Glutamatergic neuron (in vitro differentiated cells): ENCODE data around the gene CACNA1C. TPM values are rescaled to one million over a fixed set of nuclear protein-coding genes. Genes with fewer than 3 reads are reported as not detected.

ENCODE experiments used
- DNase-seq: peaks from one replicate; pipeline ENCODE4 v3.0.0; 2022
- H3K27ac Mint-ChIP-seq: one replicate; pipeline ENCODE4 v1.8.0; 2020; ENCODE audit warnings: mild to moderate bottlenecking, mixed read lengths, inconsistent platforms; ENCODE audit not compliant: unreplicated experiment
- H3K27me3 Mint-ChIP-seq: one replicate; pipeline ENCODE4 v1.8.0; 2020; ENCODE audit warnings: mild to moderate bottlenecking, moderate library complexity, mixed read lengths, inconsistent platforms; ENCODE audit not compliant: unreplicated experiment
- H3K36me3 Mint-ChIP-seq: one replicate; pipeline ENCODE4 v1.8.0; 2020; ENCODE audit warnings: mild to moderate bottlenecking, mixed read lengths, inconsistent platforms; ENCODE audit not compliant: unreplicated experiment
- H3K4me1 Mint-ChIP-seq: one replicate; pipeline ENCODE4 v1.8.0; 2020; ENCODE audit warnings: mild to moderate bottlenecking, low read depth, mixed read lengths, inconsistent platforms; ENCODE audit not compliant: unreplicated experiment
- H3K4me3 Mint-ChIP-seq: one replicate; pipeline ENCODE4 v1.8.0; 2020; ENCODE audit warnings: mild to moderate bottlenecking, mixed read lengths, inconsistent platforms; ENCODE audit not compliant: unreplicated experiment
- H3K9me3 Mint-ChIP-seq: one replicate; pipeline ENCODE4 v1.8.0; 2020; ENCODE audit warnings: mild to moderate bottlenecking, moderate library complexity, mixed read lengths, inconsistent platforms; ENCODE audit not compliant: unreplicated experiment
- total RNA-seq: library from RNA; stranded (reverse); fragmentation: NEBNext Ultra II Directional; extraction: Animal tissue kit (Norgen Biotek cat#: 25700); gene quantifications from one replicate; pipeline ENCODE4 v1.2.1, GENCODE V29; 2021; ENCODE audit not compliant: unreplicated experiment
- TF ChIP-seq, protein P1 (sequence below): fragments of 200-600 bp; sonication (generic); IDR thresholded peaks from one replicate; pipeline ENCODE4 v1.5.0; 2021; ENCODE audit not compliant: partially characterized antibody, unreplicated experiment

The CACNA1C gene
- total RNA-seq, 1 donor from 2014 or later = 11.0 TPM

DNA sequence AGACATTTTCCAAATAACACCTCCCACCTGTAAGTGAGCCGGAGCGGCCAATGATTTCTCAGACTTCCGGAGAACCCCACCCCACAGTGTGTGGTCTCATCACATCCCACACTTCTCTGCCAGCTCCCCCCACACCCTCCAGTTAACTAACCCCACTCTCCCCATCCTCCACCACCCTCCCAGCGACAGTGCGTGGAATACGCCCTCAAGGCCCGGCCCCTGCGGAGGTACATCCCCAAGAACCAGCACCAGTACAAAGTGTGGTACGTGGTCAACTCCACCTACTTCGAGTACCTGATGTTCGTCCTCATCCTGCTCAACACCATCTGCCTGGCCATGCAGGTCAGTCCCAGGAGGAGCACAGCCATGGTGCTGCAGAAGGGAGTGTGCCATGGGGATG is 557.6 kb downstream of the CACNA1C start:
- TF ChIP-seq, protein P1, sequence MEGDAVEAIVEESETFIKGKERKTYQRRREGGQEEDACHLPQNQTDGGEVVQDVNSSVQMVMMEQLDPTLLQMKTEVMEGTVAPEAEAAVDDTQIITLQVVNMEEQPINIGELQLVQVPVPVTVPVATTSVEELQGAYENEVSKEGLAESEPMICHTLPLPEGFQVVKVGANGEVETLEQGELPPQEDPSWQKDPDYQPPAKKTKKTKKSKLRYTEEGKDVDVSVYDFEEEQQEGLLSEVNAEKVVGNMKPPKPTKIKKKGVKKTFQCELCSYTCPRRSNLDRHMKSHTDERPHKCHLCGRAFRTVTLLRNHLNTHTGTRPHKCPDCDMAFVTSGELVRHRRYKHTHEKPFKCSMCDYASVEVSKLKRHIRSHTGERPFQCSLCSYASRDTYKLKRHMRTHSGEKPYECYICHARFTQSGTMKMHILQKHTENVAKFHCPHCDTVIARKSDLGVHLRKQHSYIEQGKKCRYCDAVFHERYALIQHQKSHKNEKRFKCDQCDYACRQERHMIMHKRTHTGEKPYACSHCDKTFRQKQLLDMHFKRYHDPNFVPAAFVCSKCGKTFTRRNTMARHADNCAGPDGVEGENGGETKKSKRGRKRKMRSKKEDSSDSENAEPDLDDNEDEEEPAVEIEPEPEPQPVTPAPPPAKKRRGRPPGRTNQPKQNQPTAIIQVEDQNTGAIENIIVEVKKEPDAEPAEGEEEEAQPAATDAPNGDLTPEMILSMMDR = no peak
- H3K36me3 Mint-ChIP-seq = peaks cover 14% of the 10 kb centered on the region
- H3K27me3 Mint-ChIP-seq = peaks cover 11% of the 10 kb centered on the region

DNA sequence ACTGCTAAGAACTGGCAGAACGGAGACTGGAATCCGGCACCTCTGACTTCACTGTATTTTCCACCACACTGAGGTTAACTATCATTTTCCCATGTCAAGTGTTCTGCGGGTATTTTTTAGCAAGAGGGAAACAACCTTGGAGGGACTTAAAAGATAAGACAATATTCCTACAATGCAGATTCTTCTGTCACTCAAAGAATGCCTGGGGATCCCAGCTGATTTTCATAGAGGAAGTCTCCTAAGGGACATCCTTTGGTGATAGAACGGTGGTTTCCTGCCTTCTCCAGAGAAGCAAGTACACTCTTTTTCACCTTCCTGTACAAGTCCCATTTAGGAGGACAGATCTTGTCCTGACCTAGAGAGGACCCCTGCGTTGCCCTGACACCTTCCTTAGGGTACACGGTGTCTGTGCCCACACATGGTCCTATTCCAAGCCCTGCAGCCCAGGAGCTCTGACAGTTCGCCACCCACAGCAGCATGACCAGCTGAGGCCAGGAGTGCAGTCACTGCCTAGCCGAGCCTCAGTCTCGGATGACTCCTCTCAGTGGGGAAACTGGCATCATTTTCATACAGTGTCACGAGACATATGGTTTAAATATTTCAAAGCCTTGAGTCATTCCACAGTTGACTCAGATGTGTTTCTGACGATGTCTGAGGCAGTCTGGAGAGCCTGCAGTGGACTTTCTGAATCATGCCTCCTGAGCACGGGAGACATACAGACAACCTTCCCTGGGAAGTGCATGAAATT is 560.7 kb downstream of the CACNA1C start:
- TF ChIP-seq, protein P1 = no peak
- H3K4me3 Mint-ChIP-seq = no peak overlapping the region
- H3K9me3 Mint-ChIP-seq = peaks cover 3% of the 10 kb centered on the region
- H3K27ac Mint-ChIP-seq = no peak overlapping the region
- H3K36me3 Mint-ChIP-seq = peaks cover 14% of the 10 kb centered on the region
- peaks cover 8% of the 10 kb centered on the region for H3K4me1 Mint-ChIP-seq
- peaks cover 9% of the 10 kb centered on the region for H3K27me3 Mint-ChIP-seq
- DNase-seq = no peak

More for the DNA sequence above, 557.6 kb downstream of the CACNA1C start:
- H3K4me3 Mint-ChIP-seq = no peak overlapping the region
- H3K9me3 Mint-ChIP-seq = peaks cover 9% of the 10 kb centered on the region
- no peak overlapping the region for H3K27ac Mint-ChIP-seq
- H3K4me1 Mint-ChIP-seq = no peaks in the 10 kb centered on the region
- no peak for DNase-seq

DNA sequence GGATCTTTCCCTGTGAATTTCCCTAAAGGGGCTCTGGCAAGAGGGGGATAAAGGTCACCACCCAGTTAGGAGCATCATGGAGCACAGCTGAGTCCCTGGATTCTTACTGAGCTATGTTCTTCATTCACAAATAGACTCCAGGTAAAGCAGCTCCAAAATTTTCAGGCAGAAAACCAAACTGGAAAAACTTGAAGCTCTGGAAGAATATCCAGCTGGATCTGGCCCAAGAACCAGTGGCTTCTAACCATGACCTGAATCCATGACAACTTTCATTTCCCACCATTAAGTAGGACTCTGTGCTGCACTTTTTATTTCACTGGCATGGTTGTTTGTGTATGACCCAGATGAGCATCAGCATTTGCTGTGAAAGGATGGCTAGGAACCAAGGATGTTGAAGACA is 561.6 kb downstream of the CACNA1C start:
- Mint-ChIP-seq H3K27ac (no peak overlapping the region), H3K4me3 (no peak overlapping the region), H3K4me1 (peaks cover 8% of the 10 kb centered on the region), H3K36me3 (peaks cover 14% of the 10 kb centered on the region), H3K9me3 (peaks cover 3% of the 10 kb centered on the region), H3K27me3 (peaks cover 7% of the 10 kb centered on the region)
- DNase-seq = no peak
- TF ChIP-seq, protein P1 = no peak

DNA sequence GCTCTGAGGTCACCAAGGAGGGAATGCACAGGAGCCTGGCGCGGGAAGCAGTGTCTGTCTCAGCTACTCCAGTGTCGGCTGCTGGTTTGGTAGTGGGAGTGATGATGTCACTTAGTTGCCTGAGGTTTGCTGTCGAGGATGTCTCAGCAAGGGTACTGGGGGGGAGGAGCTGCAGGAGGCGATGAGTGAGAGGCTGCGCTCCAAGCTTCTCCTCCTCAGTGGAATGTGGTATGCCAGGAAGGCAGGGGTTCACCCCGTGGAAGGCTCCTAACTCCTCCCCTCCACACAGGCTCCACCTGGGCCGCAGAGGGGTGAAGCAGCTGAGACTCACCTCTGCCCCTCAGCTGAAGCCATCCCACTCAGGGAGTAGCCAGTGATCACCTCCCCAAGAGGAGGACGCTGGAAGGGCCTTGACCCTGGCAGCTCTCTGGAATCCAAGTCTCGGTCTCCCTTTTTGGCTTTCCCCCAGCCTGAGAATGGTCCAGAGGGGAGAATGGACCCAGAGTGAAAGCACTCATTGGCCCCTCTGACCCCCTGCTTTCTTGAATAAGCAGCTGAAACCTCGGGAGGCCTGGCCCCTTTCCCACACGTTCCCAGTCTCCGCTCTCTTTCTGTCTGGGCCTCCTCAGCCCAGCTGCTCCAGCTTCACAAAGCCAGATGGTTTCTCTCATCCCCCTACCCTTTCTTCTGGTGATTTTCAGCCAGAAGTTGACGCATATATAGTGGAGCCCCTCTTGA is 563.0 kb downstream of the CACNA1C start:
- Mint-ChIP-seq H3K4me3 (no peak overlapping the region), H3K36me3 (peaks cover 13% of the 10 kb centered on the region), H3K27me3 (peaks cover 4% of the 10 kb centered on the region), H3K9me3 (peaks cover 2% of the 10 kb centered on the region), H3K4me1 (peaks cover 8% of the 10 kb centered on the region), H3K27ac (peak overlapping the region; percentile 54)
- TF ChIP-seq, protein P1 = no peak
- no peak for DNase-seq

DNA sequence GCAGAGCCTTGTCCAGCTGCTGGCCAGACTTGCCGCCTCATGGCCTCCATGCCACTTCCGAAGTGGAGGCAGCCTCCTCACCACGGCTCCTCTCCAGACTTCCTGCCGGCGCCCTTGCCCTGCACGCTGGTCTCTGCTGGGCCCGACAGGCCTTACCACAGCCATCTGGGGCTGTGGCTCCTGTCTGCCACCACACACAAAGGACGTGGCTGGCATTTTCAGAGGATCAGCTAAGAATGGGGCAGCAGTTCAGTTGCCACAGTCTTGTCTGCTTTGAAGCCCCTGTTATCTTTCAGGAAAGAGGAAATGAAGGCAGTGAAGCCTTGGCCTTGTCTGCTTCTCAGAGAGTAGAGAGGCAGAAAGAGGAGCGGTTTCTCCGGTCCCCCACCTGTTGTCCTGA is 564.0 kb downstream of the CACNA1C start:
- Mint-ChIP-seq H3K36me3 (peaks cover 14% of the 10 kb centered on the region), H3K9me3 (peaks cover 2% of the 10 kb centered on the region), H3K4me1 (peaks cover 8% of the 10 kb centered on the region), H3K27me3 (peaks cover 3% of the 10 kb centered on the region), H3K4me3 (no peak overlapping the region), H3K27ac (peak overlapping the region; percentile 54)
- TF ChIP-seq, protein P1 = no peak
- DNase-seq = no peak
